DND-41 (cell line): ENCODE measurements around the gene HTD2.

Source experiments
- ATAC-seq: fragments of 200-7000 bp; cut with Tn5 transposase; 3 replicates; pipeline ENCODE4 v1.9.1; 2021; ENCODE audit warnings: low read depth; ENCODE audit not compliant: insufficient read depth
- DNase-seq: peaks from one replicate; pipeline ENCODE4 v3.0.0-alpha.2; 2020
- H2AFZ ChIP-seq: 2 replicates; pipeline ENCODE4 v1.6.0; 2012; ENCODE audit warnings: low read depth, low read length
- H3K27ac ChIP-seq: 2 replicates; pipeline ENCODE4 v1.5.1; 2012; ENCODE audit warnings: low read length, inconsistent platforms
- H3K27me3 ChIP-seq: fragments of 200-600 bp; sonication (generic); 2 replicates; pipeline ENCODE4 v1.6.0; 2012; ENCODE audit warnings: low read length, mild to moderate bottlenecking, inconsistent platforms; ENCODE audit not compliant: insufficient read depth, poor library complexity
- H3K36me3 ChIP-seq: 2 replicates; pipeline ENCODE4 v1.5.1; 2012; ENCODE audit warnings: low read length, inconsistent platforms; ENCODE audit not compliant: insufficient read depth
- H3K4me1 ChIP-seq: 2 replicates; pipeline ENCODE4 v1.5.1; 2012; ENCODE audit warnings: mild to moderate bottlenecking, low read length; ENCODE audit not compliant: insufficient read depth
- H3K4me2 ChIP-seq: 2 replicates; pipeline ENCODE4 v1.6.0; 2012; ENCODE audit warnings: mild to moderate bottlenecking, moderate library complexity, low read length, inconsistent platforms; ENCODE audit not compliant: insufficient read depth
- H3K4me3 ChIP-seq, 2 experiments: fragments of 200-600 bp in 1 of 2; shearing (Covaris generic) in 1 of 2; 2 replicates each; pipeline ENCODE4 v1.5.1; 2012 to 2016; ENCODE audit warnings: inconsistent platforms in 2 of 2, low read length in 2 of 2, mild to moderate bottlenecking in 2 of 2, low read depth in 1 of 2, moderate library complexity in 1 of 2
- H3K79me2 ChIP-seq: 2 replicates; pipeline ENCODE4 v1.6.0; 2012; ENCODE audit warnings: low read length, inconsistent platforms; ENCODE audit not compliant: insufficient read depth
- H3K9ac ChIP-seq: 2 replicates; pipeline ENCODE4 v1.6.0; 2012; ENCODE audit warnings: low read depth, mild to moderate bottlenecking, inconsistent platforms, low read length, moderate library complexity
- H3K9me3 ChIP-seq: 2 replicates; pipeline ENCODE4 v1.5.1; 2012; ENCODE audit warnings: low read length, moderate library complexity, mild to moderate bottlenecking, inconsistent platforms; ENCODE audit not compliant: insufficient read depth, severe bottlenecking
- H4K20me1 ChIP-seq: 2 replicates; pipeline ENCODE4 v1.6.0; 2012; ENCODE audit warnings: low read length; ENCODE audit not compliant: insufficient read depth
- CTCF ChIP-seq: IDR thresholded peaks from 2 replicates; pipeline ENCODE4 v1.5.1; 2012; ENCODE audit warnings: borderline replicate concordance, low read length, moderate library complexity, mild to moderate bottlenecking; ENCODE audit not compliant: poor library complexity, severe bottlenecking; ENCODE audit errors: extremely low read depth
- EZH2 ChIP-seq: IDR thresholded peaks from 3 replicates; pipeline ENCODE4 v1.6.1; 2012; ENCODE audit warnings: borderline replicate concordance, low read depth, mild to moderate bottlenecking, moderate library complexity, low read length, inconsistent platforms; ENCODE audit not compliant: severe bottlenecking

HTD2 gene

GRCh38 chr3:58369038-58369437 lies 62.7 kb downstream of the HTD2 start:
- Histone ChIP-seq H3K27ac (no peak overlapping the region), H3K36me3 (peaks cover 43% of the 10 kb centered on the region), H2AFZ (no peak overlapping the region), H3K27me3 (no peaks in the 10 kb centered on the region), H3K79me2 (peaks cover 86% of the 10 kb centered on the region), H3K4me3 (no peak overlapping the region), H4K20me1 (peaks cover 19% of the 10 kb centered on the region), H3K9me3 (no peaks in the 10 kb centered on the region), H3K9ac (no peak overlapping the region), H3K4me1 (no peaks in the 10 kb centered on the region), H3K4me2 (no peak overlapping the region)
- no peak for TF ChIP-seq CTCF
- TF ChIP-seq EZH2: no peak
- DNase-seq (no peak), ATAC-seq (no peak)
